Hepatocyte (in vitro differentiated cells): ENCODE measurements around the gene PPM1H. TPM values are rescaled to one million over a fixed set of nuclear protein-coding genes. Genes with fewer than 3 reads are reported as not detected.

Experiments
- DNase-seq: peaks from one replicate; pipeline ENCODE4 v3.0.0-alpha.2; 2016; ENCODE audit warnings: low spot score
- H2AFZ ChIP-seq: fragments of 200-600 bp; sonication (generic); 2 replicates; pipeline ENCODE4 v1.6.0; 2016; ENCODE audit warnings: antibody characterized with exemption, mild to moderate bottlenecking
- H3K27ac ChIP-seq: fragments of 200-600 bp; sonication (generic); 2 replicates; pipeline ENCODE4 v1.5.1; 2016; ENCODE audit warnings: mild to moderate bottlenecking
- H3K27me3 ChIP-seq: fragments of 200-600 bp; sonication (generic); 2 replicates; pipeline ENCODE4 v1.6.1; 2016
- H3K36me3 ChIP-seq: fragments of 200-600 bp; sonication (generic); replicated peaks from 2 replicates; pipeline ENCODE4 v1.5.1; 2016; ENCODE audit warnings: low read depth; ENCODE audit not compliant: insufficient read depth
- H3K4me1 ChIP-seq: fragments of 200-600 bp; sonication (generic); 2 replicates; pipeline ENCODE4 v1.5.1; 2016; ENCODE audit warnings: mild to moderate bottlenecking, moderate library complexity; ENCODE audit not compliant: insufficient read depth
- H3K4me2 ChIP-seq: fragments of 200-600 bp; sonication (generic); 2 replicates; pipeline ENCODE4 v1.6.0; 2016
- H3K4me3 ChIP-seq: fragments of 200-600 bp; sonication (generic); 2 replicates; pipeline ENCODE4 v1.5.1; 2016; ENCODE audit warnings: mild to moderate bottlenecking
- H3K79me2 ChIP-seq: fragments of 200-600 bp; sonication (generic); 2 replicates; pipeline ENCODE4 v1.6.0; 2017; ENCODE audit warnings: mild to moderate bottlenecking
- H3K9me2 ChIP-seq: fragments of 200-600 bp; sonication (generic); replicated peaks from 2 replicates; pipeline ENCODE4 v1.6.0; 2017; ENCODE audit warnings: mild to moderate bottlenecking; ENCODE audit not compliant: insufficient read depth
- H3K9me3 ChIP-seq: fragments of 200-600 bp; sonication (generic); 2 replicates; pipeline ENCODE4 v1.5.1; 2016; ENCODE audit warnings: low read depth, mild to moderate bottlenecking
- H4K20me1 ChIP-seq: fragments of 200-600 bp; sonication (generic); 2 replicates; pipeline ENCODE4 v1.6.0; 2016; ENCODE audit warnings: mild to moderate bottlenecking; ENCODE audit not compliant: insufficient read depth, poor library complexity, severe bottlenecking
- CTCF ChIP-seq: fragments of 200-600 bp; sonication (generic); IDR thresholded peaks from 2 replicates; pipeline ENCODE4 v1.5.1; 2016; ENCODE audit warnings: antibody characterized with exemption, mild to moderate bottlenecking; ENCODE audit not compliant: poor library complexity
- EZH2 ChIP-seq: fragments of 200-600 bp; sonication (generic); IDR thresholded peaks from 2 replicates; pipeline ENCODE4 v1.6.1; 2016; ENCODE audit warnings: antibody characterized with exemption, mild to moderate bottlenecking, borderline replicate concordance
- EZH2phosphoT487 ChIP-seq: fragments of 200-600 bp; sonication (generic); IDR thresholded peaks from one replicate; pipeline ENCODE4 v1.6.1; 2018; ENCODE audit warnings: antibody characterized with exemption, mild to moderate bottlenecking, low read depth, moderate library complexity; ENCODE audit not compliant: unreplicated experiment, severe bottlenecking
- WGBS: methylation state at CpG from one replicate; pipeline ENCODE4 v1.1.6; 2016; ENCODE audit warnings: low lambda C conversion rate; ENCODE audit errors: missing lambda C conversion rate; 5-methylcytosine and 5-hydroxymethylcytosine counted together
- polyA plus RNA-seq: library from polyadenylated mRNA; unstranded; fragments of >200 nt; fragmentation: Nextera tagmentation; extraction: Ambion mirVana; gene quantifications from 2 replicates; pipeline ENCODE4 v1.2.1, GENCODE V29; 2016
- total RNA-seq: library from RNA; depleted of rRNA; stranded (reverse); fragments of >200 nt; gene quantifications from 2 replicates; pipeline ENCODE4 v1.2.3, GENCODE V29; 2014

PPM1H gene
- total and polyA plus RNA-seq, 2 experiments from 2014 or later = 9.2 to 21.8 TPM

DNA sequence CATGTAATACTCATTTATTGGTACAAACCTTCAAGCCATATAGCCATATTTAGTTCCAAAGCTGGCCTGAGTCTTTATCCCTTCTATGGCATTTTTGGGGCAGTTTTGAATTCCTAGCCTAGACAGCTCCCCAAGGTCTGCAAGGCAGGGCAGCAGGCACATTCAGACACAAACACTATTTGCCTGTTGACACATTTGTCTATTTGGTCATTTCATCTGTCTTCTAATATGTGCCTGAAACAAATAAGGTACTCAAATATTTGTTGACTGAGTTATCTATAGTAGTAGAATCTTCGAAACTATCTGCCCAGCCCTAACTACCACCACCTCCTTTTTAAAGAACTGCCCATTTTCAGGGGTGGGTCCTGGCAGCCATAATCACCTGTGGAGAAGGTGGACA lies 9.3 kb downstream of the PPM1H start:
- WGBS = 82% methylated on average over 1 of the region's 1 CpG
- no peaks in the 10 kb centered on the region for H3K9me3 ChIP-seq

DNA sequence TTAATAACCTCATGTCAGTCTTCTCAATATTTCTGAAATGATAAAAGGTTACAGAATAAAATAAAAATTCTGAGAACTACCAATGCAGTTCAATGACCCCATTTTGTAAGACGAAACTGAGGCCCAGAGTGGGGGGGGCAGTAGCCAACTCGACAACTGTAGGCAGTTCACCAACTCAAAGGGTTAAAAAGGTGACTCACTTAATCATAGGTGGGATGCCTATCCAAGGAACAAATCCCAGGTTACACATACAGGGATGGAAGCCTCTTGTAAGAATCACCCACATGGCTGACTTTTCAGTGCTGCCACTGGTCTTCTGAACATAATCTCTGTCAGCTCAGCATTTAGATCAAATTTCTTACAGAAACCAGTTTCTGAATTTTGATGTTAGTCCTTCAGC lies 10.9 kb downstream of the PPM1H start:
- Histone ChIP-seq H3K4me3 (no peak overlapping the region), H3K9me2 (no peaks in the 10 kb centered on the region), H3K27me3 (no peaks in the 10 kb centered on the region), H3K27ac (no peak overlapping the region), H4K20me1 (no peaks in the 10 kb centered on the region), H3K4me2 (no peak overlapping the region), H2AFZ (no peak overlapping the region), H3K79me2 (peaks cover 84% of the 10 kb centered on the region), H3K4me1 (peaks cover 11% of the 10 kb centered on the region), H3K36me3 (no peaks in the 10 kb centered on the region), H3K9me3 (no peaks in the 10 kb centered on the region)
- 81% methylated on average over 2 of the region's 2 CpGs for WGBS
- TF ChIP-seq CTCF (no peak), EZH2 (no peak), EZH2phosphoT487 (no peak)
- DNase-seq = no peak

More for the DNA sequence above, 9.3 kb downstream of the PPM1H start:
- no peak overlapping the region for H3K27ac ChIP-seq
- DNase-seq = no peak
- no peak overlapping the region for H2AFZ ChIP-seq
- H3K27me3 ChIP-seq = no peaks in the 10 kb centered on the region
- H3K9me2 ChIP-seq = no peaks in the 10 kb centered on the region
- no peaks in the 10 kb centered on the region for H4K20me1 ChIP-seq
- no peak for TF ChIP-seq EZH2phosphoT487
- no peak overlapping the region for H3K4me3 ChIP-seq
- peaks cover 6% of the 10 kb centered on the region for H3K4me1 ChIP-seq
- H3K79me2 ChIP-seq = peaks cover 85% of the 10 kb centered on the region
- no peaks in the 10 kb centered on the region for H3K36me3 ChIP-seq
- no peak overlapping the region for H3K4me2 ChIP-seq

GRCh38 chr12:62922539-62922938 lies 12.4 kb downstream of the PPM1H start:
- Histone ChIP-seq H3K9me3 (no peaks in the 10 kb centered on the region), H2AFZ (no peak overlapping the region), H3K4me3 (no peak overlapping the region), H3K27me3 (no peaks in the 10 kb centered on the region), H3K4me1 (peaks cover 14% of the 10 kb centered on the region), H3K4me2 (no peak overlapping the region), H4K20me1 (no peaks in the 10 kb centered on the region), H3K27ac (no peak overlapping the region), H3K9me2 (no peaks in the 10 kb centered on the region), H3K79me2 (peaks cover 81% of the 10 kb centered on the region), H3K36me3 (no peaks in the 10 kb centered on the region)
- TF ChIP-seq EZH2phosphoT487 (no peak), EZH2 (no peak), CTCF (no peak)
- DNase-seq = no peak
- 35% methylated on average over 2 of the region's 2 CpGs for WGBS

DNA sequence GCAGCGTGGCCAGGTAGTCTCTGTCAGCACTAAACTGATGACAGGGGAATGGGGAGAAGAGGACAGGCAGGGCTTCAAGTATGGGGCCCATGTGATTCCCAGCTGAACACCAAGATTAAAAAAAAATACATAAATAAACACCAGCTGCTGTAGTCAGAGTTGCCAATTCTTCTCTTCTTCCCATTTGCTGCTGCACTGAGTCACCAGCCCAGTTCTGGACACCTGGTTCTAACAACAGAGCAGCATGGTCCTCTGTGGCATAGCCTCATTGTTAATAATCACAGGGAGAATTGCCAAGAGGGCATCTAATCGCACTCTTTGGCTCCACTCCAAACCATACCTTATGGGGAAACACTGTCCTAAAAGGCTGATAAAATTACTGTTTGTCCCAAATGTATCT lies 15.1 kb downstream of the PPM1H start:
- Histone ChIP-seq H3K79me2 (peaks cover 69% of the 10 kb centered on the region), H3K9me3 (no peaks in the 10 kb centered on the region), H3K27ac (no peak overlapping the region), H3K4me2 (no peak overlapping the region), H3K36me3 (no peaks in the 10 kb centered on the region), H3K4me3 (no peak overlapping the region), H3K9me2 (no peaks in the 10 kb centered on the region), H3K4me1 (peaks cover 14% of the 10 kb centered on the region), H4K20me1 (no peaks in the 10 kb centered on the region), H3K27me3 (no peaks in the 10 kb centered on the region), H2AFZ (no peak overlapping the region)
- DNase-seq = no peak
- 70% methylated on average over 2 of the region's 2 CpGs for WGBS
- no peak for TF ChIP-seq EZH2phosphoT487
- no peak for TF ChIP-seq CTCF
- no peak for TF ChIP-seq EZH2
